T-helper 1 cell treated with Interleukin-12 subunit alpha and Interleukin-12 subunit beta and Interleukin-4 antibody, amounts not matched to agents 30 μg/mL and 1 μg/mL, for 36 hours (primary cell): ENCODE measurements around the gene ARHGAP30.
"Not testable (repeated sequence)": the region's sequence is repeated elsewhere in the genome, so short reads cannot be mapped to it uniquely, and the experiment has no call there.

ENCODE experiments used
- H3K27ac Mint-ChIP-seq: one replicate; pipeline ENCODE4 v1.8.0; 2021; ENCODE audit warnings: mild to moderate bottlenecking, mixed read lengths
- H3K27me3 Mint-ChIP-seq: one replicate; pipeline ENCODE4 v1.8.0; 2021; ENCODE audit warnings: low read depth, mixed read lengths
- H3K36me3 Mint-ChIP-seq: one replicate; pipeline ENCODE4 v1.8.0; 2021; ENCODE audit warnings: low read depth, mixed read lengths
- H3K4me1 Mint-ChIP-seq: one replicate; pipeline ENCODE4 v1.8.0; 2021; ENCODE audit warnings: low read depth, mixed read lengths
- H3K4me3 Mint-ChIP-seq: one replicate; pipeline ENCODE4 v1.8.0; 2021; ENCODE audit warnings: mild to moderate bottlenecking, moderate library complexity, mixed read lengths
- H3K9me3 Mint-ChIP-seq: one replicate; pipeline ENCODE4 v1.8.0; 2021; ENCODE audit warnings: mixed read lengths

The ARHGAP30 gene

GRCh38 chr1:161046605-161047228 lies 23.0 kb downstream of the ARHGAP30 start:
- H3K9me3 Mint-ChIP-seq = no peaks in the 10 kb centered on the region
- no peaks in the 10 kb centered on the region for H3K27me3 Mint-ChIP-seq
- peaks cover 31% of the 10 kb centered on the region for H3K4me1 Mint-ChIP-seq
- peak overlapping the region; percentile 84 for H3K4me3 Mint-ChIP-seq
- peak overlapping the region; percentile 98 for H3K27ac Mint-ChIP-seq
- H3K36me3 Mint-ChIP-seq = peaks cover 64% of the 10 kb centered on the region

GRCh38 chr1:161045736-161046604 lies 23.7 kb downstream of the ARHGAP30 start, which contains the start of gene USF1:
TSS of gene USF1 (minus strand) at chr1:161045977. CDS start at chr1:161043275, 2,702 bp downstream.
- peaks cover 34% of the 10 kb centered on the region for H3K4me1 Mint-ChIP-seq
- H3K27me3 Mint-ChIP-seq = no peaks in the 10 kb centered on the region
- H3K36me3 Mint-ChIP-seq = peaks cover 61% of the 10 kb centered on the region
- H3K9me3 Mint-ChIP-seq = no peaks in the 10 kb centered on the region
- H3K27ac Mint-ChIP-seq = peak within 1 kb of the TSS; percentile 98
- H3K4me3 Mint-ChIP-seq = peak within 1 kb of the TSS; percentile 84

DNA sequence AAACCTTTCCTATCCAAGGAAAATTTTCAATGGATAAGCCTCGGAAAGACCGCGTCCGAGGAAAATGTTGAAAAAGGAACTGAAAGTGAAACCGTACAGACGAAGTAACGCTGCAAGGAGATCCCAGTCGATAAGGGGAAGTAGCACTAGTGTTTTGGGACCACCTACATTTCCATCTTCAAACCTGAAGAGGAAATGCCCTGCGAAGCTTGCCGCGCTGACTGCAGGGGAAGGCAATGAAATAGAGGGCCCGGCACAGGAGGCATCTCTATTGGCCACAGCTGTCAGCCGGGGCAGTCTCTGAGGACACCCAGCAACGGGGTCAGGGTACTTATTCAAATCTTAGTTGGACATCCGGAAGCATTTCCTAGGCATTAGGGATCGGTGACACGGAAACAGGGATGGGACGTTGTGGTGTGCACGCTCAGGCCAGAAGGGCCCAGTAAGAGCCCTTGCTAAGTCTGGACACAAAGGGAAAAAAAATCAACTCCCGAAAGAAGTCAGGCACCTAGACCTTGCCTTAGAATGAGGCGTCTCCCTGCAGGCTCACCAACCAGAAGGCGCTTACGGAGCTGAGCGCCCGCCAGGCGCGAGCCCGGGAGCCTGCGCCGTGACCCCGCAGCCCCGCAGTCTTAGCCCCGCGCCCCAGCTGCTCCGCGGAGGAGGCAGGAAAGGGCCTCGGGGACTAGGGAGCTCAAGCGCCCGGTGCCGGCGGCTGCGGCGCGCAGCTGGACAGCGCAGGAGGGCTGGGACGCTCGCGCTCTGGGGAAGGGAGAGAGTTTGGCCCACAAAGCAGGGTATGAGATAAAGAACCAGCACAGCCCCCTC lies 24.6 kb downstream of the ARHGAP30 start:
- peaks cover 64% of the 10 kb centered on the region for H3K36me3 Mint-ChIP-seq
- H3K4me3 Mint-ChIP-seq = peak overlapping the region; percentile 84
- H3K27ac Mint-ChIP-seq = peak overlapping the region; percentile 98
- no peaks in the 10 kb centered on the region for H3K27me3 Mint-ChIP-seq
- H3K4me1 Mint-ChIP-seq = peaks cover 34% of the 10 kb centered on the region
- no peaks in the 10 kb centered on the region for H3K9me3 Mint-ChIP-seq

GRCh38 chr1:161044535-161044907 lies 25.2 kb downstream of the ARHGAP30 start:
- Mint-ChIP-seq H3K4me1 (peaks cover 34% of the 10 kb centered on the region), H3K9me3 (no peaks in the 10 kb centered on the region), H3K36me3 (peaks cover 64% of the 10 kb centered on the region), H3K27me3 (no peaks in the 10 kb centered on the region), H3K27ac (peak overlapping the region; percentile 98), H3K4me3 (peak overlapping the region; percentile 84)

DNA sequence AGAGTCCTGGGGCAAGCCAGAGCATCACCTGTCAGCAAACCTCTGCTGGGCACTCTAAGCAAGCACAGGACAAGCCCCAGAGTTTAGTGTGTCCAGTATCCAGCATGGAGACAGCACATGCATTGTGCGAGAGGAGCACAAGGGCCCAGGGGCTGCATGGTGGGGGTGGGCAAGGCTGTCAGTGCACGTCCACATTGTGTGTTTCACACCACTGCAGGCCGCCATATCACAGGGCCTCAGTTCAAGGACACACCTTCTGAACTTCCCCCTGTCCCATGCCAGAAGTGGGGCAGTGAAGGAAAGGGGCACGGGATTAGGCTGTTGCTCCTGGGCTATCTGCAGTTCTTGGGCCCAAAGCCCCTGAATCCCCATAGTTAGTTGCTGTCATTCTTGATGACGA lies 30.1 kb downstream of the ARHGAP30 start:
- peak overlapping the region; percentile 79 for H3K4me3 Mint-ChIP-seq
- peak overlapping the region; percentile 76 for H3K27ac Mint-ChIP-seq
- peaks cover 32% of the 10 kb centered on the region for H3K36me3 Mint-ChIP-seq
- no peaks in the 10 kb centered on the region for H3K27me3 Mint-ChIP-seq
- H3K9me3 Mint-ChIP-seq = no peaks in the 10 kb centered on the region
- peaks cover 27% of the 10 kb centered on the region for H3K4me1 Mint-ChIP-seq

DNA sequence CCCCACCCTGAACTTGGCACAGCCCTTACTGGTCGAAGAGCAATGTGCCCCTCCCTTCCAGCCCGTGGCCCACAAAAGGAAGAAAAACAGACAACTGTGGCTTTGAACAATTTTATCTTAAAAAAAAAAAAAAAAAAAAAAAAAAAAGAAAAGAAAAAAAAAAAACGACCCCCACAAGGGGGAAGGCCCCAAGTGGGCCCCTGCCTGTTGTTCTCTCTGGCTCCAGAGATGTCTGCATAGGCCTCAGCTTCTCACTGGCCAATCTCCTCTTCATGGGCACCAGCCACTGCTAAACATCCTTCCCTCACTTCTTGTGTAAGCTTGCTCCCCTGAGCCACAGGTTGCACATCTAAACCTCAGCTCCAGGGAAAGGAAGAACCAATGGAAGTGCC lies 30.5 kb downstream of the ARHGAP30 start:
- Mint-ChIP-seq H3K36me3 (peaks cover 28% of the 10 kb centered on the region), H3K27ac (peak overlapping the region; percentile 87), H3K4me3 (peak overlapping the region; percentile 87), H3K9me3 (no peaks in the 10 kb centered on the region), H3K27me3 (no peaks in the 10 kb centered on the region), H3K4me1 (peaks cover 23% of the 10 kb centered on the region)

- no peaks in the 10 kb centered on the region for H3K9me3 Mint-ChIP-seq
- no peaks in the 10 kb centered on the region for H3K27me3 Mint-ChIP-seq
- H3K36me3 Mint-ChIP-seq = peaks cover 28% of the 10 kb centered on the region
- H3K4me1 Mint-ChIP-seq = peaks cover 21% of the 10 kb centered on the region
- H3K4me3 Mint-ChIP-seq = peak within 1 kb of the TSS; percentile 87
- H3K27ac Mint-ChIP-seq = peak within 1 kb of the TSS; percentile 87
Observed at GRCh38 chr1:161038523-161039153, 31.1 kb downstream of the ARHGAP30 start, which contains the start of gene TSTD1. TSS of gene TSTD1 (minus strand) at chr1:161038964. CDS start at chr1:161038889, 75 bp downstream.

DNA sequence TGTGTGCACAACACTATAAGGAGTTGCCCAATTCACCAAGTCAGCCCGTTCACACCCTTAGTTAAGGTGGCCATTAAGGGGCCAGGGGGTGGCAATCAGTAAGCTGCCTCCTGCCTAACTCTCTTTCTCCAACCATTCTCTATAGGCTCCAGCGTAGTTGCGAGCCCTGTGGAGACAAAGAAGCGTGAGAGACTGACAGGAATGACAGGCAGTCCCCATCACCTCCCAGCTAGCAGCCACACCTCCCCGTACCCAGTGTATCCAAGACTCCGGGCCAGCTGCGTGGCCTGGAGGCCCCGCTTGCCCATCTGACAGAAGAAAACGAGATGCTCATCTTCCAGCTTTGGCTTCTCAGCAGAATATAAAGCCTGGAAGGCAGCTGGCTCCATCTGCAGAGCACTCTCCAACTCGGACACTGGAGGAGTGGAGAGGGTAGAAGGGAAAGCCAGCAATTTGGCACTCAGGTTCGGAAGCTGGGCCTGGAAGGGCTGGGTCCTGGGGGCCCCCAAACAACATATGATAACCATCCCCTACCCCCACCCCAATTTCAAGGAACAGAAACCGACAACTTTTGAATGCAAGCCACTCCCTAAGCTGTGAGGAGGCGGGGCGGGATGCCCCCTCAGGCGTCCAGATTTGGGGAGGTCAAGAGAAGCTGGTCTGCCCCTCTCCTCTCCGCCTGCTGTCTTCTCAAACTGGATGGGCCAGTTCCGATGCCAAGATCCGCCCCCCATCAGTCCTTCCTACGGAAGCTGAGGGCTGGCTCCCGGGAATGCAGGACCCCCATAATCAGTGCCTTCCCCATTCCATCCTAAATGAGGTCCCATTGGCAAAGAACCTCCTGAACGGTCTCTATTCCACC lies 31.8 kb downstream of the ARHGAP30 start:
- peak overlapping the region; percentile 31 for H3K27ac Mint-ChIP-seq
- peaks cover 28% of the 10 kb centered on the region for H3K36me3 Mint-ChIP-seq
- peaks cover 21% of the 10 kb centered on the region for H3K4me1 Mint-ChIP-seq
- H3K9me3 Mint-ChIP-seq = no peaks in the 10 kb centered on the region
- no peaks in the 10 kb centered on the region for H3K27me3 Mint-ChIP-seq
- peak overlapping the region; percentile 87 for H3K4me3 Mint-ChIP-seq

GRCh38 chr1:161033751-161034150 lies 35.9 kb downstream of the ARHGAP30 start:
- H3K27ac Mint-ChIP-seq = no peak overlapping the region
- H3K4me1 Mint-ChIP-seq = peaks cover 14% of the 10 kb centered on the region
- no peaks in the 10 kb centered on the region for H3K9me3 Mint-ChIP-seq
- H3K36me3 Mint-ChIP-seq = peaks cover 3% of the 10 kb centered on the region
- no peaks in the 10 kb centered on the region for H3K27me3 Mint-ChIP-seq
- H3K4me3 Mint-ChIP-seq = no peak overlapping the region

GRCh38 chr1:161032409-161032808 lies 37.3 kb downstream of the ARHGAP30 start:
- H3K27ac Mint-ChIP-seq = no peak overlapping the region
- H3K9me3 Mint-ChIP-seq = no peaks in the 10 kb centered on the region
- no peak overlapping the region for H3K4me3 Mint-ChIP-seq

DNA sequence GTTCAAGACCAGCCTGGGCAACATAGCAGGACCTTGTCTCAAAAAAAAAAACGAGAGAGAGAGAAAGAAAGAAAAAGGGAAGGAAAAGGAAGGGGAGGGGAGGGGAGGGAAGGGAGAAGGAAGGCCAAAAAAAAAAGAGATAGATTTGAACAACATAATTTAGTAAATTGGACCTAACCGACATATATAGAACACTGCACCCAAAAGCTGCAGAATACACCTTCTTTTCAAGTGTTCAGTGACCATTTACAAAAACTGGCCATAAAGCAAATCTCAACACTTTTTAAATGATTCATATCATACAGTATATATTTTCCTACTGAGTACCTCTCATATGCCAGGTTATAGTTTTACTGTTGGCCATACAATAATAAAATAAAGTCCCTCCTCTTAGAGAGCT lies 37.8 kb downstream of the ARHGAP30 start:
- Mint-ChIP-seq H3K27me3 (no peaks in the 10 kb centered on the region), H3K4me1 (peaks cover 7% of the 10 kb centered on the region), H3K9me3 (peaks cover 4% of the 10 kb centered on the region), H3K36me3 (peaks cover 5% of the 10 kb centered on the region), H3K4me3 (no peak overlapping the region), H3K27ac (no peak overlapping the region)

More at GRCh38 chr1:161032409-161032808, 37.3 kb downstream of the ARHGAP30 start:
- Mint-ChIP-seq H3K27me3 (no peaks in the 10 kb centered on the region), H3K4me1 (peaks cover 8% of the 10 kb centered on the region), H3K36me3 (peaks cover 3% of the 10 kb centered on the region)

GRCh38 chr1:161029466-161029865 lies 40.2 kb downstream of the ARHGAP30 start:
- H3K27ac Mint-ChIP-seq, H3K9me3 Mint-ChIP-seq, H3K27me3 Mint-ChIP-seq, H3K4me1 Mint-ChIP-seq, H3K36me3 Mint-ChIP-seq, H3K4me3 Mint-ChIP-seq: not testable (repeated sequence)

DNA sequence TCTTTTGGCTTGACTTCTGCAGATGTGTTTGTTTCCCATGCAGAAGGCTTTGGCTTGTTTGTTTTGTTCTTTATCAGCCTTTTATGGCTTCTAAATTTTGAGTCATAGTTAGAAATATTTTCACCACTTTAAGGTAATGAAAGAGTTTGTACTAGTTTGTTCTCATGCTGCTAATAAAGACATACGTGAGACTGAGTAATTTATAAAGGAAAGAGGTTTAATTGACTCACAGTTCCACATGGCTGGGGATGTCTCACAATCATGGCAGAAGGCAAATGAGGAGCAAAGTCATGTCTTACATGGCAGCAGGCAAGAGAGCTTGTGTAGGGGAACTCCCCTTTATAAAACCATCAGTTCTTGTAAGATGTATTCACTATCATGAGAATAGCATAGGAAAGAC lies 42.7 kb downstream of the ARHGAP30 start:
- not testable (repeated sequence) for H3K27me3 Mint-ChIP-seq, H3K4me1 Mint-ChIP-seq, H3K9me3 Mint-ChIP-seq, H3K36me3 Mint-ChIP-seq, H3K4me3 Mint-ChIP-seq, H3K27ac Mint-ChIP-seq
